Measurements from ENCODE around the gene ADGRD2.

ADGRD2 gene

GRCh38 chr9:124436320-124436719 lies 13.9 kb upstream of the ADGRD2 start:
- peak; percentile 22 for DNase-seq (ENCODE audit: extremely low spot score)
- TF ChIP-seq CTCF (IDR thresholded peaks at IDR 0.05; ENCODE audit: control extremely low read depth, extremely low read depth, low read depth, missing control alignments), result no peak
- ChIA-PET CTCF (interaction anchor here (10.0 kb wide), 1 partner anchor 16 kb away, joined by 50 read pairs; no protein-coding TSS in a partner anchor), POLR2A (no interaction called here)

GRCh38 chr9:124437086-124437485 lies 13.2 kb upstream of the ADGRD2 start:
- ChIA-PET POLR2A (no interaction called here), CTCF (interaction anchor here (10.0 kb wide), 1 partner anchor 16 kb away, joined by 50 read pairs; no protein-coding TSS in a partner anchor)
- no peak for DNase-seq (ENCODE audit: extremely low spot score)
- TF ChIP-seq CTCF (IDR thresholded peaks at IDR 0.05; ENCODE audit: control extremely low read depth, extremely low read depth, low read depth, missing control alignments), result no peak

- no peak for TF ChIP-seq CTCF (IDR thresholded peaks at IDR 0.05; ENCODE audit: control extremely low read depth, extremely low read depth, low read depth, missing control alignments)
- ChIA-PET CTCF (interaction anchor here (0.8 to 10.0 kb wide), 2 partner anchors 9 to 17 kb away, joined by 3 to 50 read pairs; no protein-coding TSS in a partner anchor), POLR2A (no interaction called here)
These were observed 12.2 kb upstream of the ADGRD2 start for GRCh38 chr9:124438091-124438490.

GRCh38 chr9:124439086-124439485 lies 11.2 kb upstream of the ADGRD2 start:
- CTCF ChIA-PET, result interaction anchor here (0.9 to 10.0 kb wide), 2 partner anchors 9 to 18 kb away, joined by 3 to 50 read pairs; no protein-coding TSS in a partner anchor
- no peak for DNase-seq (ENCODE audit: extremely low spot score)
- POLR2A ChIA-PET, result no interaction called here
- TF ChIP-seq CTCF (IDR thresholded peaks at IDR 0.05; ENCODE audit: control extremely low read depth, extremely low read depth, low read depth, missing control alignments), result no peak

More at GRCh38 chr9:124438091-124438490, 12.2 kb upstream of the ADGRD2 start:
- no peak for DNase-seq (ENCODE audit: extremely low spot score)

GRCh38 chr9:124439686-124440243 lies 10.5 kb upstream of the ADGRD2 start:
- TF ChIP-seq CTCF (IDR thresholded peaks at IDR 0.05; ENCODE audit: control extremely low read depth, extremely low read depth, low read depth, missing control alignments), result no peak
- no peak for DNase-seq (ENCODE audit: extremely low spot score)
- ChIA-PET POLR2A (no interaction called here), CTCF (interaction anchor here (0.9 to 10.0 kb wide), 3 partner anchors 8 to 24 kb away, joined by 3 to 50 read pairs (median 3); partner anchors contain the start of gene PSMB7)

GRCh38 chr9:124440786-124441185 lies 9.5 kb upstream of the ADGRD2 start:
- no peak for TF ChIP-seq CTCF (IDR thresholded peaks at IDR 0.05; ENCODE audit: control extremely low read depth, extremely low read depth, low read depth, missing control alignments)
- POLR2A ChIA-PET, result no interaction called here
- no peak for DNase-seq (ENCODE audit: extremely low spot score)
- CTCF ChIA-PET, result interaction anchor here (0.8 to 10.0 kb wide), 4 partner anchors 11 to 96 kb away, joined by 3 to 50 read pairs (median 4); partner anchors contain the start of gene PSMB7

Data from GM10248 (cell line).